GM12878 (cell line): ENCODE data around the gene SSR3. TPM values are rescaled to one million over a fixed set of nuclear protein-coding genes. Genes with fewer than 3 reads are reported as not detected.

Experiments used
- ATAC-seq: fragments of 200-7000 bp; cut with Tn5 transposase; 3 replicates; pipeline ENCODE4 v1.9.1; 2020; ENCODE audit warnings: mild to moderate bottlenecking, moderate library complexity
- BruUV-seq: library from RNA; stranded (reverse); fragments of 400-500 nt; replicated peaks from 2 replicates; lab custom pipeline; 2021; lab: Mats Ljungman, UMichigan
- CTCF ChIA-PET: fragments of 300-600 bp; sonication (Branson Sonifier 250); formaldehyde crosslinking; extraction: SDS; loops from one replicate; lab custom pipeline; 2021; ENCODE audit warnings: inconsistent platforms; lab: Yijun Ruan, JAX
- POLR2A ChIA-PET: fragments of 350-600 bp; formaldehyde crosslinking; extraction: SDS; loops from one replicate; lab custom pipeline; 2021; ENCODE audit warnings: inconsistent platforms; lab: Charles Lee
- RAD21 ChIA-PET: fragments of 300-600 bp; sonication (Branson Sonifier 250); formaldehyde crosslinking; loops from one replicate; lab custom pipeline; 2023; ENCODE audit warnings: antibody characterized with exemption; ENCODE audit not compliant: unreplicated experiment; lab: Charles Lee
- SMC1A ChIA-PET: fragments of 300-600 bp; sonication (Branson Sonifier 250); formaldehyde crosslinking; loops from one replicate; lab custom pipeline; 2023; ENCODE audit not compliant: unreplicated experiment, uncharacterized antibody; lab: Charles Lee
- DNase-seq: peaks from one replicate; pipeline ENCODE4 v3.0.0-alpha.2; 2011; ENCODE audit warnings: low read depth, low spot score
- FAIRE-seq: peaks from 3 replicates; lab custom pipeline; 2011; peaks lifted over from hg19 to GRCh38; lab: Jason Lieb, UNC
- H2AFZ ChIP-seq: 2 replicates; pipeline ENCODE4 v1.6.0; 2011; ENCODE audit warnings: low read depth, low read length, control low read depth; ENCODE audit not compliant: control insufficient read depth
- H3K27ac ChIP-seq: 2 replicates; pipeline ENCODE4 v1.5.1; 2011; ENCODE audit warnings: control low read depth; ENCODE audit not compliant: control insufficient read depth, insufficient read depth
- H3K27me3 ChIP-seq, 2 experiments: replicated peaks in 1 of 2; 2 replicates each; pipeline versions ENCODE4 v1.6.0 to v1.6.1; 2011; ENCODE audit warnings: low read length in 1 of 2; ENCODE audit not compliant: control insufficient read depth in 2 of 2, insufficient read depth in 2 of 2
- H3K36me3 ChIP-seq, 2 experiments: 2 replicates each; pipeline ENCODE4 v1.5.1; 2011; ENCODE audit warnings: low read length in 1 of 2; ENCODE audit not compliant: control insufficient read depth in 2 of 2, insufficient read depth in 2 of 2
- H3K4me1 ChIP-seq: 2 replicates; pipeline ENCODE4 v1.6.1; 2011; ENCODE audit warnings: mild to moderate bottlenecking, low read length, moderate library complexity, mixed read lengths; ENCODE audit not compliant: control insufficient read depth, insufficient read depth
- H3K4me2 ChIP-seq: 2 replicates; pipeline ENCODE4 v1.6.0; 2011; ENCODE audit warnings: control low read depth; ENCODE audit not compliant: control insufficient read depth, insufficient read depth
- H3K4me3 ChIP-seq: fragments of 200-600 bp; sonication (generic); 2 replicates; pipeline ENCODE4 v1.5.1; 2016
- H3K79me2 ChIP-seq: 2 replicates; pipeline ENCODE4 v1.6.0; 2011; ENCODE audit warnings: low read length; ENCODE audit not compliant: control insufficient read depth, insufficient read depth
- H3K9ac ChIP-seq: 2 replicates; pipeline ENCODE4 v1.8.0; 2011; ENCODE audit warnings: low read length, control low read depth, mixed read lengths; ENCODE audit not compliant: control insufficient read depth, insufficient read depth
- H3K9me3 ChIP-seq: replicated peaks from 3 replicates; pipeline ENCODE4 v1.5.1; 2011; ENCODE audit warnings: mild to moderate bottlenecking, low read length; ENCODE audit not compliant: control insufficient read depth, insufficient read depth
- H4K20me1 ChIP-seq: 2 replicates; pipeline ENCODE4 v1.6.0; 2011; ENCODE audit not compliant: control insufficient read depth, insufficient read depth
- EGR1 ChIP-seq, 2 experiments: IDR thresholded peaks; 1 replicate in 1 of 2; 2 replicates in 1 of 2; pipeline ENCODE4 v1.6.1; 2011 to 2012; ENCODE audit warnings: low read depth in 2 of 2, low read length in 2 of 2, borderline replicate concordance in 1 of 2, mild to moderate bottlenecking in 1 of 2, moderate library complexity in 1 of 2
- FOXM1 ChIP-seq: IDR thresholded peaks from 2 replicates; pipeline ENCODE4 v1.6.1; 2012; ENCODE audit warnings: low read depth, mild to moderate bottlenecking, inconsistent platforms, low read length, moderate library complexity
- MXI1 ChIP-seq: fragments of 150-350 bp; IDR thresholded peaks from 2 replicates; pipeline ENCODE4 v1.6.1; 2011; ENCODE audit warnings: low read depth, mild to moderate bottlenecking, inconsistent platforms, low read length, improper control_type of control experiment
- RELB ChIP-seq: fragments of 450-650 bp; IDR thresholded peaks from 2 replicates; pipeline ENCODE4 v1.6.1; 2017; ENCODE audit warnings: low read depth, mild to moderate bottlenecking, moderate library complexity
- SUPT20H ChIP-seq: IDR thresholded peaks from 2 replicates; pipeline ENCODE4 v1.6.1; 2011; ENCODE audit warnings: low read depth, mild to moderate bottlenecking, low read length, moderate library complexity, borderline replicate concordance; ENCODE audit not compliant: control insufficient read depth
- ZBTB4 ChIP-seq: fragments of 450-650 bp; formaldehyde crosslinking; IDR thresholded peaks from 2 replicates; pipeline ENCODE4 v1.4.0; 2022; ENCODE audit warnings: mild to moderate bottlenecking, moderate library complexity
- ZNF24 ChIP-seq: fragments of 450-650 bp; IDR thresholded peaks from 2 replicates; pipeline ENCODE4 v1.6.1; 2017; ENCODE audit warnings: antibody characterized with exemption, mild to moderate bottlenecking
- ZNF384 ChIP-seq: IDR thresholded peaks from 2 replicates; pipeline ENCODE4 v1.6.1; 2012; ENCODE audit warnings: low read depth, mild to moderate bottlenecking, low read length, improper control_type of control experiment, borderline replicate concordance
- WGBS: methylation state at CpG from one replicate; pipeline ENCODE4 v1.1.6; 2016; ENCODE audit warnings: low lambda C conversion rate; ENCODE audit not compliant: insufficient replicate concordance, insufficient coverage; ENCODE audit errors: missing lambda C conversion rate; 5-methylcytosine and 5-hydroxymethylcytosine counted together
- in situ Hi-C: fragments of 300-500 bp; cut with MboI; formaldehyde crosslinking; loops from 9 replicates; pipeline ENCODE4 v1.14.3; 2018; ENCODE audit warnings: mixed read lengths
- intact Hi-C: fragments of 100-400 bp; cut with micrococcal nuclease; formaldehyde crosslinking; loops from one replicate; pipeline ENCODE4 v1.14.2; 2022; ENCODE audit not compliant: unreplicated experiment
- polyA plus RNA-seq, 11 experiments: library from polyadenylated mRNA; depleted of rRNA in 4 of 11; unstranded in 6 of 11; stranded (reverse) in 5 of 11; fragments of >200 nt; fragmentation: Nextera tagmentation in 4 of 11; fragmentation: Illumina TruSeq in 1 of 11; extraction: Ambion mirVana in 4 of 11; extraction: Trizol in 1 of 11; gene quantifications; 1 replicate in 1 of 11; 2 replicates in 10 of 11; pipeline versions ENCODE4 v1.2.1 to v1.2.3, GENCODE V29; 2011 to 2016; ENCODE audit warnings: inconsistent platforms in 2 of 11, missing spikeins in 2 of 11, low read depth in 1 of 11
- total RNA-seq, 4 experiments: library from RNA; depleted of rRNA in 3 of 4; stranded (reverse); fragments of >200 nt in 3 of 4; fragmentation: Illumina TruSeq in 1 of 4; extraction: Trizol in 1 of 4; gene quantifications; 2 replicates each; pipeline versions ENCODE4 v1.2.1 to v1.2.3, GENCODE V29; 2013 to 2021

SSR3 gene
- total and polyA plus RNA-seq, 10 of the 15 experiments (the other 5 are each of a cell fraction or from before 2014, with no cell fraction given) = 133 to 345 (median 191) TPM

GRCh38 chr3:156598413-156598812 lies 43.5 kb upstream of the SSR3 start:
- Histone ChIP-seq H3K4me3 (no peak overlapping the region), H3K9me3 (no peaks in the 10 kb centered on the region), H3K27ac (no peak overlapping the region), H3K9ac (no peak overlapping the region), H3K36me3 (no peaks in the 10 kb centered on the region), H3K79me2 (no peaks in the 10 kb centered on the region), H3K4me2 (no peak overlapping the region), H3K4me1 (peaks cover 6% of the 10 kb centered on the region; the same call in 1 of the 2 replicates), H4K20me1 (no peaks in the 10 kb centered on the region), H2AFZ (no peak overlapping the region), H3K27me3 (no peaks in the 10 kb centered on the region)
- no peak for TF ChIP-seq ZBTB4 (CRISPR knock-in tag)
- TF ChIP-seq SUPT20H = no peak
- no peak for TF ChIP-seq FOXM1
- TF ChIP-seq EGR1 (IDR thresholded peaks at IDR 0.05; ENCODE audit: borderline replicate concordance in 1 of 2, low read depth in 2 of 2, low read length in 2 of 2) = no peak
- no peak for TF ChIP-seq MXI1
- no peak for TF ChIP-seq RELB
- no peak for TF ChIP-seq ZNF24
- no peak for TF ChIP-seq ZNF384
- DNase-seq (no peak), ATAC-seq (no peak), FAIRE-seq (no peak)
- BruUV-seq = no TSS peak
- ChIA-PET POLR2A (no interaction called here), RAD21 (interaction anchor here (1.2 kb wide), 1 partner anchor 10 kb away, joined by 4 read pairs; no protein-coding TSS in a partner anchor), CTCF (interaction anchor here (0.8 to 1.1 kb wide), 3 partner anchors 11 to 41 kb away, joined by 3 read pairs; no protein-coding TSS in a partner anchor), SMC1A (interaction anchor here (1.0 to 1.3 kb wide), 4 partner anchors 22 to 75 kb away, joined by 3 to 5 read pairs (median 4); no protein-coding TSS in a partner anchor)
- intact Hi-C loops (no loop called here), in situ Hi-C loops (no loop called here)
- WGBS = 95% methylated on average over 6 of the region's 6 CpGs
